HG02571 (cell line): ENCODE data around the gene MARK4.
"Not testable (repeated sequence)": the region's sequence is repeated elsewhere in the genome, so short reads cannot be mapped to it uniquely, and the experiment has no call there.

Experiments
- ATAC-seq: cut with Tn5 transposase; IDR thresholded peaks from one replicate; pipeline ENCODE4 v1.9.1; 2021; ENCODE audit warnings: mild to moderate bottlenecking, moderate library complexity; ENCODE audit not compliant: unreplicated experiment

Gene MARK4

DNA sequence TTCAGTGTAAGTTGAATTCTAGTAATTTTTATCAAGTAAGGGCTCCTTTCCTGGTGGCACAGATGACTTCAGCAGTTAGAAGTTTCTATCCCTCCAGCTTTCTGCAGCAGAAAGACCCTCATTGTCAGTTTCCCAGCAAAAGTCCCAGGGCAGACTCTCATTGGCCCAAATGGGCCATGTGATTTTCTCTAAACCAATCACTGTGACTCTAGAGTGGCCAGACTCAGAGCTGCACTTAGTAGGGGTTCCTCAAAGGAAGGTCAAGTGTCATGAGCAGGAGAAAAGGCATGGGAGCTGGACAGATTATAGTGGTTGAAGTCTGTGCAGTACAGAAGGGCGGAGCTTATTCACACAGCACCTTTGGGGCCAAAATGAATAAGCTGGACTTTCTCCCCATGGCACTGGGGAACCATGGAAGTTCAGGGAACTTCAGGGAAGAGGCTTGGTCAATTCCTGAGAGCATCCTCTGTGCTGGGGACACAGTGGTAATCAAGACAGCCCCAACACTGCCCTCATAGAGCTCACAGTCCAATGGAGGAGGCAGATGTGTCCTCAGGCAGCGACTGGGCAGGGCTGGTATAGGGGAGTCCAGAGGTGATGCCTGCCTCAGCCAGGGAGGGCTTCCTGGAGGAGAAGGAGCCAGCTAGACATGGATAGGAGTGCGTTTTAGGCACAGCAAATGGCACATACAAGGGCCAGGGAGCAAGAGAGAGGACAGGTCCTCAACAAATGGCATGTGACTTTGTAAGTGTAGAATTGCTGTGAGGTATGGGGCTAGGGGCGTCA, 53.3 kb downstream of the MARK4 start:
- no peak for ATAC-seq

DNA sequence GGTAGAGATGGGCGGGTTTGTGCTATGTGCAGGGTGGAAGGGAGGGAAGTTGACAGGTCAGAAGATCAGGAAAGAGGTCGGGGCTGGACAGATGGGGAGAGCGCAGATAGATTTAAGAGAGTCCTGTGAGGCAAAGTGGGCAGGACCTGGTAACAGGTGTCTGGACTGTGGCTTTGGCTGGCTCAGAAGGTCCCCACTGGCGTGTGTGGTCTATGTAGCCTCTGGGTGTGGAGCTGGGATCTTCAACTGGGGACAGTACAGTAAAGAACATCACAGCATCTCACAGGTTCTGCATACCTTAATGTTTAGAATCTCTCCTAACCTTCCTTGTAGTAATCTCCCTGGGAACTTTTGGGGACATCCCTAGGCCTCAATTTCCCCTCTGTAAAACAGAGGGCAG, 53.9 kb downstream of the MARK4 start:
- no peak for ATAC-seq

DNA sequence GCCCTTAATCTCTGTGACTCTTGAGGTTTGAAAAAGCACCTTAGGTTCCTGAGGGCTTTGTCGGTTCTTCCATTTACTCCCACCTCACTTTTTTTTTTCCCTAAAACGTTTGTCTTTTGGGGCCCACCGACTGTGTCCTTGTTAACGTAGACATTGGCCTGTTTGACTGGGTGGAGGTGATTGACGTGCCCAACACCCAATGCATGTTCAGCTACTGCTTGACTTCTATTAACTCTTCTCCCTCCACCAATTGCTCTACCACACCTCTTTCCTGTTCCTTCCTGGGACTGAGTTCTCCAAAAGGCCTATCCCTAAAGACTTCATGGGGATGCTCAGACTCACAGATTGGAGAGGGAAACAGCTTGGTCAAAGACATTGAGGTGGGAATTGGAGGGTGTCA, 54.4 kb downstream of the MARK4 start:
- ATAC-seq = no peak

DNA sequence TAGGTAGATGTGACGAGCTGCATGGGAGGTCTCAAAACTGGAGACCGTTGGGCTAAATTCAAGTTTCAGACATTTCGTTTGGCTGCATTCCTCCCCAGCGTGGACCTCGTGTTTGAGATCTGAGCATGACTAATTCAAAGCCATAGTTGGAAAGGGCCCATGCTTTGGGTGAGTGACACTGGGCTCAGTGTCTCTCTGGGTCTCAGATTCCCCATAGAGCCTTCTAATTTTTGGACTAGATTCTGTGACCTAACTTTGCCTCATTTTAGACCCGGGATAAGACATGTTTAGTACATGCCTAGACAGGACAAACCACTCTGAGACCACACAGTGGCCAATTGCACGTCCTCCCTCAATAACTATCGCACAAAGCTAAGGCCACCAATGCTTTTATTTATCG, 55.0 kb downstream of the MARK4 start:
- ATAC-seq = no peak

DNA sequence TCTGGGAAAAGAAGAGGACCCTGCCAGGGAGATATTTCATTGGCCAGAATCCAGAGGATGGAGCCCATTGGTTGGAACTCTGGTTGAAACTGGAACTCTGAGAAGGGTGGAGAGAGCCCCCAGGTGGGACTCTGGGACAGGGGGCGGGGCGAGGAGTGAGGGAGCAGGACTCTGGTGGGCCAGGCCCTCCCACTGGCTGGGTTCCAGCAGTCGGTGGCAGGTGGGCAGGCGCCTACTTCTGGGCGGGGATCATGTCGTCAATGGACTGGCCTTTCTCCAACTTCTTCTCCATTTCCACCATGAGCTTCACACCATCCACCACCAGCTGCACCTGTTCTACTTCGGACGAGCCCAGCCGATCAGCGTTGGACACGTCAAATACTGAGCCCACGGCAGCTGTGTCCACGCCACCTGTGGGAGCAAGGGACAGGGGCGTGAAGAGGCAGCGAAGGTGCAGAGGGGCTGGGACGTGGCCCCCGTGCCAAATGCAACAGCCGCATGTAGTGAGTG, 55.5 kb downstream of the MARK4 start:
- ATAC-seq = no peak

DNA sequence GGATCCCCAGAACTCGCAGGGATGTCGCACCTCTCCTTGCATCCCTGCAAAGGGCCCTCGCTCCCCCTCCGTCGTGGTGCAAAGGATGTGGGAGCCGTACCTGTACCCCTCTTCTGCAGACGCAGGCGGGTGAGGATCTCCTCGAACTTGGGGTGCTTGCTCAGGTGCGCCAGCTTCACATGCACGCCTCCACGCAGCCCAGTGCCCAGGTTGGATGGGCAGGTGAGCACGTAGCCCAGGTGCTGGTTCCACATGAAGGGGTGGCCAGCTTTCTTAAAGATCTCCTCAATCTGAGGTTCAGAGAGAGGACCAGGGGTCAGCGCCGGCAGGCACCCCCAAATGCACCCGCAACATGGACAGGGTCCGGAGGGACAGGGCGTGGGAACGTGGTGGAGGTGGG, 56.3 kb downstream of the MARK4 start:
- ATAC-seq = no peak

DNA sequence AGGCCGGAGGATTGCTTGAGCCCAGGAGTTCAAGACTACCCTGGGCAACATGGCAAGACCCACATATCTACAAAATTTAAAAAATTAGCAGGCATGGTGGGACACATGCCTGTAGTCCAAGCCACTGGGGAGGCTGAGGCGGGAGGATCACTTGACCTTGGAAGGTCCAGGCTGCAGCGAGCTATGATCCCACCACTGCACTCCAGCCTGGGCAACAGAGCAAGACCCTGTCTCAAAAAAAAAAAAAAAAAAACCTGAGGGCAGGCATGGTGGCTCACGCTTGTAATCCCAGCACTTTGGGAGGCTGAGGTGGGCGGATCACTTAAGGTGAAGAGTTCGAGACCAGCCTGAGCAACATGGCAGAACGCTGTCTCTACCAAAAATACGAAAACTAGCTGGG, 58.3 kb downstream of the MARK4 start:
- not testable (repeated sequence) for ATAC-seq

DNA sequence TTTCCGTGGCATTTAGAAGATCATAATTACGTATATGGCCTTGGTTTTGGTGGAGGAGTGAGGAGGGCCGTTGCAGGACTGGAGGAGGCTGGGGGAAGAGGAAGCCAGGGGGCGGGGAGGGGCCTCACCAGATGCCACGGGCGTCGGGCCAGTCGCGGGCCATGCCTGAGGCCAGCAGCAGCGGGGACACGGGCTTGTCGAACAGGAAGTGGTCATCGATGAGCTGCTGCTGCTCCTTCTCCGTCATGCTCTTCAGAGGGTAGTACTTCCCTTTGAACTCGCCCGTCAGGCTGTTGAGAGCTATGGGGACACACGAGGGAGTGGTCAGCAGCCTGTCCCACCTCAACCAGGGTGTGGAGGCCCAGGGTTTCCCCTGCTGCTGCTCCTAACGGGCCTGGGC, 60.5 kb downstream of the MARK4 start:
- no peak for ATAC-seq

DNA sequence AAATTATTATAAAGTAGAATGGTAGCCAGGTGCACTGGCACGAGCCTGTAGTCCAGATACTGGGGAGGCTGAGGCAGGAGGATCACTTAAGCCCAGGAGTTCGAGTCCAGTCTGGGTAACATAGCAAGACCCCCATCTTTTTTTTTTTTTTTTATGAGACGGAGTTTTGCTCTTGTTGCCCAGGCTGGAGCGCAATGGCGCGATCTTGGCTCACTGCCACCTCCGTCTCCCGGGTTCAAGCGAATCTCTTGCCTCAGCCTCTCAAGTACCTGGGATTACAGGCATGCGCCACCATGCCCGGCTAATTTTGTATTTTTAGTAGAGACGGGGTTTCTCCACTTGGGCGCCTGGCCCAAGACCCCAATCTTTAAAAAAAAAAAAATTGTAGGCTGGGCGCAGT, 61.2 kb downstream of the MARK4 start:
- not testable (repeated sequence) for ATAC-seq

DNA sequence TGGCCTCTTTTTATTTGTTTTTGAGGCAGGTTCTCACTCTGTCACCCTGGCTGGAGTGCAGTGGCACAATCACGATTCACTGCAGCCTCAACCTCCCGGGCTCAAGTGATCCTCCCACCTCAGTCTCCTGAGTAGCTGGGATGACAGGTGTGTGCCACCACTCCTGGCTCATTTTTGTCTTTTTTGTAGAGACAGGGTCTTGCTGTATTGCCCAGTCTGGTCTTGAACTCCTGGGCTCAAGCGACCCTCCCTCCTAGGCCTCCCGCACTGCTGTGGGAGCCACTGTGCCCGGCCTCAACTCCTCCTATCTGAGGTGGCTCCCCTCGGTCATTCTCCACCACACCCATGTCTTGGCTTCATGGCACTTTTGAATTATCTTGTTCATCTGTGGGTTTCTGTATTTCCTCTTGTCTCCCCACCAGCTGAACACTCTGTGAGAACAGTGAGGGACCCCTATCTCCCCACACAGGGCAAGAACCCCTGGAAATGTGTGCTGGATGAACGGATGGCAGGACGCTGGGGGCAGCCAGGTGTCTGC, 63.7 kb downstream of the MARK4 start:
- no peak for ATAC-seq

DNA sequence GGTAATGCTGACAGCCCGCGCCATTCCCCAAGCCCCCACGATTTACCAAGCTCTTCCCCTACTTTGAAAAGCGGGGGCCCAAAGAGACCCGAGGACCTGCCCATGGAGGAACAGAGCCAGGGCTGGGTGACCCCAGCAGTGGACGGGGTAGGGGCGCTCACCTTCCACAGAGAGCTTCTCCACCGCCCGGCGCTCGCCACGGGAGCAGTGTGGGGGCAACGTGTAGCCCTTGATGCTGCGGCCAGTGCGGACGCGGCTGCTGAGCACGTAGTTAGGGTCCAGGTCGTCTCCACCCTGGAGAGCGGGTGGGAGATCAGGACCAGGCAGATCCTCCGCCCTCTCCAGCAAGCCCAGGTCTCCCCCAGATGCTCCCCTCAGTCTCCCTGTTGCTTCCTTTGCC, 64.2 kb downstream of the MARK4 start:
- no peak for ATAC-seq

DNA sequence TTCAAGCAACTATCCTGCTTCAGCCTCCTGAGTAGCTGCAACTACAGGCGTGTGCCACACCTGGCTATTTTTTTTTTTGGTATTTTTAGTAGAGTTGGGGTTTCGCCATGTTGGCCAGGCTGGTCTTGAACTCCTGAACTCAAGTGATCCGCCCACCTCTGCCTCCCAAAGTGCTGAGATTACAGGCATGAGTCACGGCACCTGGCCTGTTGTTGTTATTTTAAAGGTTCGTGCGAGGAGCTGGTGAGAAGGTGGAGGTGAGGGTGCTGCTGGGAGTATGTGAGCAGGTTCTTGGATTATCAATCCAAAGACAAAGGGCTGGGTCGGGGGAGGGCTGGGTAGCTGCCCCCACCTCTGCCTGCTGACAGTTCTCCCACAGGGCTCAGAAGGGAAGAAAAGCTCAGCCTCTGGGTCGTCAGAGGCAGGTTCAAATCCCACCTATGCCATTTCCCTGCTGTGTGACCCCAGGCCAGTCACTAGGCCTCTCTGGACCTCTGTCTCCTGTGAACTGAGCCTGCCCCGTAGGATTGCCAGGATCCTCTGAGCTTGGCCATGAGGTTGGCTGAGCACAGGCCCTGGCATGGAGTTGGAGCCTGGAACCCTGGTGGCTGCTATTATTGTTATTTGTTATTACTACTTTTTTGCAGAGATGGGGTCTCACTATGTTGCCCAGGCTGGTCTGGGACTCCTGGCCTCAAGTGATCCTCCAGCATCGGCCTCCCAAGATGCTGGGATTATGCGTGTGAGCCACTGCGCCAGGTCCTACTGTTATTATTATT, 70.1 kb downstream of the MARK4 start:
- ATAC-seq = no peak

DNA sequence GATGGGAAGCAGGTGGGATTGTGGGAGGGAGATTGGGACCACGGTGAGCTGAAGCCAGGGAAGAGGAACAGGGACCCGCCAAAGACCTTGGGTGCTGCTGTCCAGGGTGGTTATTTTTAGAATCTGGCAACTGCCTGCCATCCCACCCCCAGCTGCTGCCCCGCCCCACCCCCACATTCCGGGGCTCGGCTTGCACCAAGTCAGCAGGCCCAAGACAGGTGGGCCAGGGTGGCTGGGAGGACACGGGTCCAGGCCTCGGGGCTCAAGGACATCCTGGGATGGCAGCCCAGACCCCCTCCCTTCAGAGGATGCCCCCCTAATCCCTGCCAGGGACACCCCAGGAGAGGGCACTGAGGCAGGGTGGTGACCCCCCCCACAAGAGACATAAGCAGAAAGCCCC, 70.8 kb downstream of the MARK4 start:
- ATAC-seq = no peak

DNA sequence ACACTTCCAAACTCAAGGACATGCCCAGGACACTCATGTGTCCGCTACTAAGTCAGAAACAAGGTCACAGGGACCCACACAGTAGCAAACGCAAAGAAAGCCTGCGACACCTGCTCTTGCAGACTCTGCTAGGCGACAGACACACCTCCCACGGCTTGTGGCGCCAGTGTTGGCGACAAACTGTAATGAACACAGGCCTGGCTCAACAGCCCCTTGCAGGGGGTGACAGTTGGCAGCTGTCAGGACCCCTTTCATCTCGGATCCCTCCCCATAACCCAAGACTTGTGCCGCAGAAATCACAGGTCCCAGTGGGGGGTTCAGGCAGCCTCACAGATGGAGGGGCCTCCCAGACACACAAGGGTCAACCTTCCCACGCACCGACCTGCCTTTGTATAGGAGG, 71.2 kb downstream of the MARK4 start:
- no peak for ATAC-seq

DNA sequence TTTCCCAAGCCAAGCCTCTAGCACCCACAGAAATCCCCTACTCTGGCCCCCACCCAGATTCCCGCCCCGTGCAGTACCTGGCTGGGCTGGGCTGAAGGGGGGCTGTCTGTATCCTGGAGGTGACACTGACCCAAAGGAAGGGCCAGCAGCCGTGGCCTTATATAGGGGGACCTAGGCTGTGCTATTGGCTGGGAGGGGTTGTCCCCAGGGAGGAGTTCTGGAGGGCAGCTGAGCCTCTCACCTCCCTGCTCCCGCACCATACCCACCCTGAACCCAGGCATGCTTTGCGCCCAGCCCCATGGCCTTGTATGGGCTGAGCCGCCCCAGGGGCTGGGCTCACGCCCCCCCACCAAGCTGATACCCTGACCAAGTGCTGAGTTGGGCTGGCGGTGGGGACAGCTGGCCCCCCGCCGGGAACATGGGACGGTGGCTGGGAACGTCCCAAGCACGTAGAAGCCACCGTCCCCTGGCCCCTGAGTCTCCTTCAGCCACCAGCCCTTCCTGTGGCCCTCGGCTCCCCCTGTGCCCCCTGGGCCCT, 71.7 kb downstream of the MARK4 start, which contains the start of gene CKM:
CKM (minus strand) TSS at position 132 of the 538 bp plus-strand sequence. CDS start 3,162 bp downstream, outside the sequence.
- no peak for ATAC-seq

DNA sequence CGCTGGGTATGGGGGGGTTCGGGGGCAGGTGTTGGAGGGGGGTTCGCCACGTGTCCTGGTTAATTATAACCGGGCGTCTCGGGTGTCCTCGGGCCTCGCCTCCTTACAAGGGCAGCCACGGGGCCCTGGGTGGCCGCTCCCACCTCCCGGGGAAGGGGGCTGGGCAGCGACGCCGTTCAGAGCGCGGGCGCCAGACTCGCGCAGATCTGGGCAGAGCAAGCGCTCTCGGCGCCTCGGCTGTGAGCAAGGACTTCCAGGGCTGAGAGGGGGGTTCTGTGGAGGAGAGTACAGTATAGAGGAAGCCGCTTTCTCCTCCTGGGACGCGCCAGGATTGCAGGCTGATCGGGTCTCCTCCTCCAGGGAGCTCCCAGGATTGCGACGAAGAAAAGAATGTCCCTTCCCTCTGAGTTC, 72.6 kb downstream of the MARK4 start:
- no peak for ATAC-seq

DNA sequence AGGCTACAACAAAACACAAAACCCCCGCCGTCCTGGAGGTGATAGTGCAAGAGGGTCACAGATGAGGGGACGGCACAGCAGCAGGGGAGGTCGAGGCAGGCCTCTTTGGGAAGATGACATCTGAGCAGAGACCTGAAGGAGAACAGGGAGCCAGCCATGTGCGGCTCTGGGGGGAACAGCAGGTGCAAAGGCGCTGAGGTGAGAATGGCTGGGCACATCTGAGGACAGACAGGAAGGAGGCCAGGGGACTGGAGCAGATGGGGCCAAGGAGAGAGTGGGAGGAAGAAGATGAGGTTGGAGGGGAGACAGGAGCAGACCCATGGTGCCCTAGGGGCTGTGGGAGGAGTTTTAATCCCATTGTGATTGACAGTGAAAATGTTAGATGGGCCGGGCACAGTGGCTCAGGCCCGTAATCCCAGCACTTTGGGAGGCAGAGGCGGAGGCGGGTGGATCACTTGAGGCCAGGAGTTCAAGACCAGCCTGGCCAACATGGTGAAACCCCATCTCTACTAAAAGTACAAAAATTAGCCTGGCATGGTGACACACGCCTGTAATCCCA, 73.4 kb downstream of the MARK4 start:
- no peak for ATAC-seq

DNA sequence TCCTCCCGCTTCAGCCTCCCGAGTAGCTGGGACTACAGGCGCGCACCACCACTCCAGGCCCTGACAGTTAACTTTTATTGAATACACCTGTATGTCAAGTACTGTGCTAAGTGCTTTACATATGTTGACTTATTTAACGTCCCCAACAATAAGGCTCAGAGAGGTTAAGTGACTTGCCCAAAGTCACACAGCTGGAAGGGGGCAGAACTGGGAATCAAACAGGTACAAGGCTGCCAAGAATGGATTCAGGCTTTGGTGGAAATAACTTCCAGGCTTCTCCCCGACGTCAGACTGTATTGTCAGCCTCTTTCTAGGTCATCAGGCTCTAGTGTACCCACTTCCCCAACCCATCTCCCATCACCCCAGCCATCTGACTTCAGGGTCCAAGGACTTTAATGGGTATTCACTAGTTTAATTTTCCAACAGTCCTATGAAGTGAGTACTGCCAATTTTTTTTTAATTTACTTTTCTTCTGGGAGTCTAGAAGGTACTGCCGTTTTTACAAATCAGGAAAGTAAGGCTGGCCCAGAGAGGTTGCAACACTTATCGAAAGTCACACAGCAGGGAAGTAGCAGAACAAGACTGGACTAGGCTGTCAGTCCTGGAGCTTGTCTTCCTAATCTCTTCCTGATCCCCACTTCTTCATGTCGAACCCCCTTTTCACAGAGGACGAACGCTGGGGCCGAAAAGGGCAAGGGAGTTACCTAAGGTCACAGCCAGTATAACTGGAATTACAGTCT, 76.5 kb downstream of the MARK4 start:
- no peak for ATAC-seq

DNA sequence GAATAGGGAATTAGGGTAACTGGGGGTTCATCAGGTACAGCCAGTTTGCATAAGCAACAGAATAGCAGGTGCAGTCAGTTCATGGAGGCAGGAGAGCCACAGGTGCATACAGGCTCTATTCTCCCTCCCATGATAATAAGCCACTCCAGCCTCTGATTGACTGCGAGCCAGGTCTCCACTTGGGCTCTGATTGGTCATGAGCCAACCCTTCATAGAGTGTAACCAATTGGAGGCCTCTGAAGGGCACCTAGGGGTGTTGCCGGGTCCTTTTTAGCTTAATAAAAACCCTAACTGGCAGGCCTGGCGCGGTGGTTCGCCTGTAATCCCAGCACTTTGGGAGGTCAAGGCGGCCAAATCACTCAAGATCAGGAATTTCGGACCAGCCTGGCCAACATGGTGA, 80.3 kb downstream of the MARK4 start:
- no peak for ATAC-seq

DNA sequence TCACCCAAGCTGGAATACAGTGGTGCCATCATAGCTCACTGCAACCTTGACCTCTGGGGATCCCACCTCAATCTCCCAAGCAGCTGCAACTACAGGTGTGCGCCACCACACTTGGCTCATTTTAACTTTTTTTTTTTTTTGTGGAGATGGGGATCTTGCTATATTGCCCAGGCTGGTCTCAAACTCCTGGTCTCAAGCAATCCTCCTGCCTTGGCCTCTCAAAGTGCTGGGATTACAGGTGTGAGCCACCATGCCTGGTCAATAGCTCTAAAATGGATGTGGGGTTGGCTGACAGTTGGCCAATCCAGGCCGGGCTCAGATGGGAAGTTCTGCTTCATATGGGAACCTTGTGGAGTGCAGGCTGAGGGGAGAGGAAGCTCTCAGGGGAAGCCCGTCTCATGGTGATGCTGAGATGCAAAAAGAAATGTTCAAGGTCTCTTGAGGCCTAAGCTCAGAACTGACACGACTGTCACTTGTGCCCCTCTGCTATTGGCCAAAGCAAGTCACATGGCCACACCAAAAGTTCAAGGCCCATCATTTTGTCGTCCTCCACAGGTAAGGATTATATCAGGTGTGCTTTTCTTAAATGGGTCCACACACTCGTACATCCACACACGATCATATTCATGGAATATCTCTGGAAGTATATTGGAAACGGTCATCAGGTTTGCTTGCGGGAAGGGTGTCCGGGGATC, 82.7 kb downstream of the MARK4 start:
- no peak for ATAC-seq
